Ectodermal cell (in vitro differentiated cells): ENCODE data around the gene MOB2.
A peak's percentile ranks its signal among the peaks of the same experiment; 100 is the strongest.

Experiments
- H3K27ac ChIP-seq: 2 replicates; pipeline ENCODE4 v1.7.0; 2013; ENCODE audit warnings: mild to moderate bottlenecking, low read depth, low read length; ENCODE audit not compliant: insufficient read depth, poor library complexity, severe bottlenecking
- H3K27me3 ChIP-seq: 2 replicates; pipeline ENCODE4 v1.7.0; 2013; ENCODE audit warnings: mild to moderate bottlenecking, low read length; ENCODE audit not compliant: insufficient read depth, control insufficient read depth, poor library complexity, severe bottlenecking
- H3K36me3 ChIP-seq: one replicate; pipeline ENCODE4 v1.7.0; 2013; ENCODE audit warnings: low read length; ENCODE audit not compliant: control insufficient read depth, insufficient read depth
- H3K4me1 ChIP-seq: one replicate; pipeline ENCODE4 v1.7.0; 2013; ENCODE audit warnings: low read length; ENCODE audit not compliant: control insufficient read depth, insufficient read depth
- H3K4me3 ChIP-seq: 2 replicates; pipeline ENCODE4 v1.7.0; 2013; ENCODE audit warnings: low read depth, low read length, control low read depth; ENCODE audit not compliant: insufficient read depth
- H3K9me3 ChIP-seq: 2 replicates; pipeline ENCODE4 v1.7.0; 2013; ENCODE audit warnings: mild to moderate bottlenecking, low read length, moderate library complexity; ENCODE audit not compliant: control insufficient read depth
- WGBS, 2 experiments: methylation state at CpG; one replicate each; pipeline ENCODE4 v1.1.7; 2013; ENCODE audit warnings: missing lambda C conversion rate in 2 of 2; 5-methylcytosine and 5-hydroxymethylcytosine counted together

The MOB2 gene

GRCh38 chr11:1461826-1462697 is 24.5 kb downstream of the MOB2 start:
- Histone ChIP-seq H3K27me3 (no peaks in the 10 kb centered on the region), H3K4me3 (no peak overlapping the region), H3K4me1 (peaks cover 23% of the 10 kb centered on the region), H3K36me3 (no peaks in the 10 kb centered on the region), H3K27ac (peak overlapping the region; percentile 44), H3K9me3 (no peaks in the 10 kb centered on the region)
- 92% methylated on average over 46 of the region's 46 CpGs for WGBS, 2 experiments

GRCh38 chr11:1460986-1461825 is 25.4 kb downstream of the MOB2 start:
- Histone ChIP-seq H3K4me3 (no peak overlapping the region), H3K27ac (no peak overlapping the region), H3K9me3 (no peaks in the 10 kb centered on the region), H3K27me3 (no peaks in the 10 kb centered on the region), H3K4me1 (peaks cover 23% of the 10 kb centered on the region), H3K36me3 (no peaks in the 10 kb centered on the region)
- 91 to 92% methylated on average over 48 to 50 of the region's 50 CpGs for WGBS, 2 experiments

DNA sequence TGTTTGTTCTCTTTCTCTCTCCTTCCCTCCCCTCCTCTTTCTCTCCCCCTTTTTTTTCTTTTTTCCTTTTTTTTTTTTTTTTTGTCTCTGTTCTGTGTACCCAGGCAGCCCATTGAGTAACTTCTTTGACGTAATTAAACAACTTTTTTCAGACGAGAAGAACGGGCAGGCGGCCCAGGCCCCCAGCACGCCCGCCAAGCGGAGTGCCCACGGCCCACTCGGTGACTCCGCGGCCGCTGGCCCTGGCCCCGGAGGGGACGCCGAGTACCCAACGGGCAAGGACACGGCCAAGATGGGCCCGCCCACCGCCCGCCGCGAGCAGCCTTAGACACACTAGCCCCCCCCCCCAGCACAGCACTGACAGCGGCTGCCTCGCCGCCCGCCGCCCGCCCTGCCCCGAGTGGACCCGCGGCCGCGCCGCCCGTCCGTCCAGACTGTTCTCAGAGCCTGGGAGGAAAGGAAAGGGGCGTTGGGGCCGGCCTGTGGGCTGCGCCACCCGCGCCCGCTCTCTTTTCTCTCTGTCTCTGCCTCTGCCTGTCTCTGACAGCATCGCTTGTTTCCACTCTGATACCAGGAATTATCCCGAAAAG is 26.1 kb downstream of the MOB2 start:
- WGBS, 2 experiments: 95% methylated on average over 44 of the region's 44 CpGs
- Histone ChIP-seq H3K4me1 (peaks cover 23% of the 10 kb centered on the region), H3K4me3 (no peak overlapping the region), H3K36me3 (no peaks in the 10 kb centered on the region), H3K27ac (no peak overlapping the region), H3K27me3 (no peaks in the 10 kb centered on the region), H3K9me3 (no peaks in the 10 kb centered on the region)

DNA sequence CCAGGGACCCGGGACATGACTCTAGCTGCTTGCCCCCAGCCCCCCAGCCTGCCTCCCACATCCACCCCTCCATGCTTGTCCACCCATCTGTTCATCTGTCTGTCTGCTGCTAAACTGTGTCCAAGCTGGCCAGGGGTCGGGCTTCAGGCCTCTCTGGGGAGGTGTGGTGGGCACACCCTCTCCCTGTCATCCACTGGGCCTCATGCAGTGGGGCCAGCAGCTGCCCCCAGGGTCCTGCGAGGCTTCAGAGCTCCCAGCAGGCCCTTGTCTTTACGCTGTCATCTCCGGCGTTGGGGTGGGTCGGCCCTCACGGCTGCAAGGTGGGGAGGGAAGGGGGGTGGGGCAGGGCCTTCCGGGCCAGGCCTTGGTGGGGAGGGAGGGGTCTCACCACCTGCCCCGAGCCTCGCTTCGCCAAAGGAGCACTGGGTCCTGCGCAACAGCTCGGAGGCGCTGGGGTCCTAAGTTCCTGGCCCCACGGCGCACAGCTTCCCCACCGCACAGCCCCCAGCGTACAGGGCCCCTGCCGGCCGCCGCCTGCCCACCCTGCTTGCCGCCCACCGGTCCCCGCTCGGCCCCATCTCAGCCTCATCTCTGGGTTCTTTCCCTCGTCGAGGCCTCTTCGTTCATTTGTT is 26.7 kb downstream of the MOB2 start:
- 83 to 84% methylated on average over 29 of the region's 29 CpGs for WGBS, 2 experiments
- H3K4me1 ChIP-seq: peaks cover 23% of the 10 kb centered on the region
- no peaks in the 10 kb centered on the region for H3K27me3 ChIP-seq
- H3K4me3 ChIP-seq: no peak overlapping the region
- H3K36me3 ChIP-seq: no peaks in the 10 kb centered on the region
- H3K9me3 ChIP-seq: no peaks in the 10 kb centered on the region
- no peak overlapping the region for H3K27ac ChIP-seq

- 92 to 93% methylated on average over 14 of the region's 14 CpGs for whole genome bisulfite sequencing, 2 experiments
- peak overlapping the region; percentile 16 for H3K27ac ChIP-seq
These were observed 27.4 kb downstream of the MOB2 start for GRCh38 chr11:1459219-1459575.

GRCh38 chr11:1458340-1459218 is 28.0 kb downstream of the MOB2 start:
- WGBS, 2 experiments: 68% methylated on average over 18 of the region's 18 CpGs
- H3K27ac ChIP-seq: peak overlapping the region; percentile 16

More at GRCh38 chr11:1459219-1459575, 27.4 kb downstream of the MOB2 start:
- H3K9me3 ChIP-seq: no peaks in the 10 kb centered on the region
- no peaks in the 10 kb centered on the region for H3K36me3 ChIP-seq
- H3K4me1 ChIP-seq: peaks cover 23% of the 10 kb centered on the region
- H3K27me3 ChIP-seq: no peaks in the 10 kb centered on the region
- no peak overlapping the region for H3K4me3 ChIP-seq

GRCh38 chr11:1457856-1458255 is 28.7 kb downstream of the MOB2 start:
- Histone ChIP-seq H3K4me1 (peaks cover 23% of the 10 kb centered on the region), H3K4me3 (no peak overlapping the region), H3K27me3 (no peaks in the 10 kb centered on the region), H3K36me3 (no peaks in the 10 kb centered on the region), H3K9me3 (no peaks in the 10 kb centered on the region), H3K27ac (no peak overlapping the region)
- 94 to 96% methylated on average over 18 of the region's 18 CpGs for WGBS, 2 experiments

More at GRCh38 chr11:1458340-1459218, 28.0 kb downstream of the MOB2 start:
- Histone ChIP-seq H3K27me3 (no peaks in the 10 kb centered on the region), H3K9me3 (no peaks in the 10 kb centered on the region), H3K4me1 (peaks cover 23% of the 10 kb centered on the region), H3K36me3 (no peaks in the 10 kb centered on the region), H3K4me3 (no peak overlapping the region)

DNA sequence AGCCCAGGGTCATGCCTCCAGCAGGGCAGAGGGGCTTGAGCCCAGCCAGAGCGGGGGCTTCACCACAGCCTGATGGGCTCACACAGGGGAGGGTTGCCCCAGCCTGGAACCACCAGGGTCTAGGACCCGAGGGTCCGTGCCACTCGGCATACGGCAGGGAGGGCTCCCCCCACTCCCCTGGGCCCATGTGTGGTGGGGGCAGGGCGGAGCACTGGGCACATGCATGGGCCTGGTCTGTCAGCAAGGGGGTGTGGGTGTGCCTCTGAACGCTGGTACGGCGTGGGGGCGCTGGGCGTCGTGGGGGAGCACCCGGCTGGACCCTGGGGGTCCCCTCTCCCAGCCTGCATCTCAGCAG is 29.3 kb downstream of the MOB2 start:
- WGBS, 2 experiments: 94 to 95% methylated on average over 13 of the region's 13 CpGs
- no peaks in the 10 kb centered on the region for H3K27me3 ChIP-seq
- H3K4me3 ChIP-seq: no peak overlapping the region
- no peaks in the 10 kb centered on the region for H3K36me3 ChIP-seq
- peaks cover 23% of the 10 kb centered on the region for H3K4me1 ChIP-seq
- H3K27ac ChIP-seq: no peak overlapping the region
- H3K9me3 ChIP-seq: no peaks in the 10 kb centered on the region

- Histone ChIP-seq H3K27me3 (no peaks in the 10 kb centered on the region), H3K9me3 (no peaks in the 10 kb centered on the region), H3K36me3 (no peaks in the 10 kb centered on the region), H3K4me1 (peaks cover 23% of the 10 kb centered on the region), H3K27ac (no peak overlapping the region), H3K4me3 (no peak overlapping the region)
- 94 to 96% methylated on average over 44 of the region's 44 CpGs for WGBS, 2 experiments
These were observed 29.8 kb downstream of the MOB2 start for GRCh38 chr11:1456596-1457325.
